ENCODE measurements around the gene EXOC3. TPM values are rescaled to one million over a fixed set of nuclear protein-coding genes. Genes with fewer than 3 reads are reported as not detected.

EXOC3 gene
- polyA plus RNA-seq, 12 donors = 28.6 to 44.6 (median 35.4) TPM; not detected in 1

GRCh38 chr5:453725-454481 lies 10.9 kb downstream of the EXOC3 start:
- no peak for DNase-seq

GRCh38 chr5:454936-455335 lies 12.0 kb downstream of the EXOC3 start:
- DNase-seq = no peak

- DNase-seq = no peak
Observed at GRCh38 chr5:455806-456205, 12.8 kb downstream of the EXOC3 start.

GRCh38 chr5:456351-457194 lies 13.6 kb downstream of the EXOC3 start:
- no peak for DNase-seq

GRCh38 chr5:457195-457961 lies 14.4 kb downstream of the EXOC3 start:
- no peak for DNase-seq

GRCh38 chr5:458547-459353 lies 15.8 kb downstream of the EXOC3 start:
- DNase-seq = no peak

DNA sequence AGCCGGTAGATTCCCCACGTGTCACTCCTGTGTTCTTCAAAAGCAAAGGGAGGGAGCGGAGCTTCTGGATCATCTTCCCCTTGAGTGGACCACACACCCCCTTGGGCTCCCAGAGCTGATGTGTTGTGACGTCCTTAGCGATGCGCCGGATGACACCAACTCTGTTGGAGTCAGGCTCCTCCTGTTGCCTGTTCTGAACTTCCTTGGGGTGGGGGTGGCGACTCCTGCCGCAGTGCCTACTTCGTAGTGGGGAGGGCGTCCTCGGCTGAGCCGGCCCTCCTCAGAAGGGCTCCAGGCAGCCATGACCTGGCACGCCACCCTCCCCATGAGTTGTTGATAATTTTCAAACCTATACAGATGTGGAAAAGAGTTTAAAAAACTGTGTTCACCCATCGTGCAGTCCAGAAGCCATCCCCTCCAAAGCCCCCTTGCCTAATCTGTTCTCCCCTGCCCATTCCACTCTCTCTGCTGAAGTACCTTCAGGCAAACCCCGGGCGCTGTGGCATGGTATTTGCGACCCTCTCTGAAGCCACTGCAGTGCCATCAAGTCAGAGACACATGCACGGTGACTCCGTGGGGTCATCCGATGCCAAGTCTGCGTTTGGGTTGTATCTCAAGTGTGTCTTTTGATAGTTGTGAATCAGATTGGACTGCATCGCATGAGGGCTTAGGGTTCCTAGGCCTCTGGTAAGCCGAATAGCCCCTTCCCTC lies 16.7 kb downstream of the EXOC3 start:
- no peak for DNase-seq

DNA sequence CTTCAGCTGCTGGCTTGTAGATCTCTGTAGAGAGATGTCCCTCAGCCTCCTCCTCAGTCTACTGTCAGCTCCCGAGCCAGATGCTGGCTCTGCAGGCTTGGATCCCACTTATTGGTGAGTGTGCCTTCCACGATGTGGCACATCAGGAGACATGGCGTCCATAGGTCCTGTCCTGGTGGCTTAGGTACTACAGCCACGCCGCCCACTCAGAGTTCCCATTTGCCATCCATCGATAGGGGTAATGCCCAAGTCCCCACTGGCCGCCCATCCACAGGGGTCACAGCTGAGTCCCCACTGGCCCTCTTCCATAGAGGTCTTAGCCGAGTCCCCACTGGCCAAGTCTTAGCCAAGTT lies 17.3 kb downstream of the EXOC3 start:
- DNase-seq = no peak

GRCh38 chr5:462051-462481 lies 19.1 kb downstream of the EXOC3 start:
- DNase-seq = no peak

GRCh38 chr5:463301-463700 lies 20.3 kb downstream of the EXOC3 start:
- no peak for DNase-seq

GRCh38 chr5:463952-464351 lies 21.0 kb downstream of the EXOC3 start:
- no peak for DNase-seq

- no peak for DNase-seq
Observed at GRCh38 chr5:464446-464842, 21.5 kb downstream of the EXOC3 start.

DNA sequence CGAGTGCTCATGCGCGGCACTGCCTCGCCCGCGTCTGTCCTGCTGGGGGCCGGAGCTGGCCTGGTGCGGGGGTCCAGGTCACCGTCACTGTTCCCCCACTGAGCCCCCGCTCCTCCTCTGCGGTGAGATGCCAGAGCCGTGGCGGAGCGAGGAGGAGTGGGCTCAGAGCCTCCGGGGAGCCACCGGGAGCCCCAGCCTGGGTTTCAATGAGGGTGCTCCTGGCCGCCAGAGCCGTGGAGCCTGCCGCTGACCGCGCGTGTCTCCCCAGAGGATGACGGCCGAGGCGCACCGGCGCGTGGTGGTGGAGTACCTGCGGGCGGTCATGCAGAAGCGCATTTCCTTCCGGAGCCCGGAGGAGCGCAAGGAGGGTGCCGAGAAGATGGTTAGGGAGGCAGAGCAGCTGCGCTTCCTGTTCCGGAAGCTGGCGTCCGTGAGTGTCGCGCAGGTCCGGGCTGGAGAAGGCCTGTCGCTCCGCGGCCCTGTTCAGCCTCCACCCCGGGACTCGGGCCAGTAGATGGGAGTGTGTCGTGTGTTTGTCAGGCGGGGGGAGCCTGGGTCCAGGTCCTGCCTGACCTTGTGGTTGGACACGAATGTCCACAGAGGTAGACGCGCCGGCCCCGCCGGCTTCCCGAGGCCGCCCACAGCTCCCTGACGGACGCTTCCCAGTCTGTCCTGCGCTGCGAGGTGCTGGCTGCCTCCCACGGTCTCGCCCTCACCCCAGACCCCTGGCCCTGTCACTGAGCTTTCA lies 22.0 kb downstream of the EXOC3 start:
- DNase-seq = no peak

GRCh38 chr5:465591-466403 lies 22.8 kb downstream of the EXOC3 start:
- DNase-seq = no peak

GRCh38 chr5:466661-467310 lies 23.8 kb downstream of the EXOC3 start:
- no peak for DNase-seq

- DNase-seq = no peak
Observed at GRCh38 chr5:468401-468800, 25.4 kb downstream of the EXOC3 start.

GRCh38 chr5:469752-470483 lies 26.9 kb downstream of the EXOC3 start:
- DNase-seq = no peak

All from muscle of arm (tissue), 12 donors.